Measurements from ENCODE around the gene BRK1.

GRCh38 chr3:10160925-10161324 is 45.5 kb downstream of the BRK1 start:
- TF ChIP-seq ZNF354C (tag by site-specific recombination; IDR thresholded peaks at IDR 0.05; ENCODE audit: borderline replicate concordance, low read depth), result no peak
- TF ChIP-seq ZNF660 (tag by site-specific recombination; IDR thresholded peaks at IDR 0.05), result no peak
- no peak for TF ChIP-seq ZNF792 (tag by site-specific recombination; IDR thresholded peaks at IDR 0.05)

Measured in HEK293 (cell line).